GM12878 (cell line): ENCODE results near the gene FKRP. TPM values are rescaled to one million over a fixed set of nuclear protein-coding genes. Genes with fewer than 3 reads are reported as not detected.
"Not testable (repeated sequence)": the region's sequence is repeated elsewhere in the genome, so short reads cannot be mapped to it uniquely, and the experiment has no call there.

Source experiments
- ATAC-seq: fragments of 200-7000 bp; cut with Tn5 transposase; 3 replicates; pipeline ENCODE4 v1.9.1; 2020; ENCODE audit warnings: mild to moderate bottlenecking, moderate library complexity
- BruUV-seq: library from RNA; stranded (reverse); fragments of 400-500 nt; replicated peaks from 2 replicates; lab custom pipeline; 2021; lab: Mats Ljungman, UMichigan
- CTCF ChIA-PET: fragments of 300-600 bp; sonication (Branson Sonifier 250); formaldehyde crosslinking; extraction: SDS; loops from one replicate; lab custom pipeline; 2021; ENCODE audit warnings: inconsistent platforms; lab: Yijun Ruan, JAX
- POLR2A ChIA-PET: fragments of 350-600 bp; formaldehyde crosslinking; extraction: SDS; loops from one replicate; lab custom pipeline; 2021; ENCODE audit warnings: inconsistent platforms; lab: Charles Lee
- RAD21 ChIA-PET: fragments of 300-600 bp; sonication (Branson Sonifier 250); formaldehyde crosslinking; loops from one replicate; lab custom pipeline; 2023; ENCODE audit warnings: antibody characterized with exemption; ENCODE audit not compliant: unreplicated experiment; lab: Charles Lee
- SMC1A ChIA-PET: fragments of 300-600 bp; sonication (Branson Sonifier 250); formaldehyde crosslinking; loops from one replicate; lab custom pipeline; 2023; ENCODE audit not compliant: unreplicated experiment, uncharacterized antibody; lab: Charles Lee
- DNase-seq: peaks from one replicate; pipeline ENCODE4 v3.0.0-alpha.2; 2011; ENCODE audit warnings: low read depth, low spot score
- FAIRE-seq: peaks from 3 replicates; lab custom pipeline; 2011; peaks lifted over from hg19 to GRCh38; lab: Jason Lieb, UNC
- H2AFZ ChIP-seq: 2 replicates; pipeline ENCODE4 v1.6.0; 2011; ENCODE audit warnings: low read depth, low read length, control low read depth; ENCODE audit not compliant: control insufficient read depth
- H3K27ac ChIP-seq: 2 replicates; pipeline ENCODE4 v1.5.1; 2011; ENCODE audit warnings: control low read depth; ENCODE audit not compliant: control insufficient read depth, insufficient read depth
- H3K27me3 ChIP-seq, 2 experiments: replicated peaks in 1 of 2; 2 replicates each; pipeline versions ENCODE4 v1.6.0 to v1.6.1; 2011; ENCODE audit warnings: low read length in 1 of 2; ENCODE audit not compliant: control insufficient read depth in 2 of 2, insufficient read depth in 2 of 2
- H3K36me3 ChIP-seq, 2 experiments: 2 replicates each; pipeline ENCODE4 v1.5.1; 2011; ENCODE audit warnings: low read length in 1 of 2; ENCODE audit not compliant: control insufficient read depth in 2 of 2, insufficient read depth in 2 of 2
- H3K4me1 ChIP-seq: 2 replicates; pipeline ENCODE4 v1.6.1; 2011; ENCODE audit warnings: mild to moderate bottlenecking, low read length, moderate library complexity, mixed read lengths; ENCODE audit not compliant: control insufficient read depth, insufficient read depth
- H3K4me2 ChIP-seq: 2 replicates; pipeline ENCODE4 v1.6.0; 2011; ENCODE audit warnings: control low read depth; ENCODE audit not compliant: control insufficient read depth, insufficient read depth
- H3K4me3 ChIP-seq: fragments of 200-600 bp; sonication (generic); 2 replicates; pipeline ENCODE4 v1.5.1; 2016
- H3K79me2 ChIP-seq: 2 replicates; pipeline ENCODE4 v1.6.0; 2011; ENCODE audit warnings: low read length; ENCODE audit not compliant: control insufficient read depth, insufficient read depth
- H3K9ac ChIP-seq: 2 replicates; pipeline ENCODE4 v1.8.0; 2011; ENCODE audit warnings: low read length, control low read depth, mixed read lengths; ENCODE audit not compliant: control insufficient read depth, insufficient read depth
- H3K9me3 ChIP-seq: replicated peaks from 3 replicates; pipeline ENCODE4 v1.5.1; 2011; ENCODE audit warnings: mild to moderate bottlenecking, low read length; ENCODE audit not compliant: control insufficient read depth, insufficient read depth
- H4K20me1 ChIP-seq: 2 replicates; pipeline ENCODE4 v1.6.0; 2011; ENCODE audit not compliant: control insufficient read depth, insufficient read depth
- FOXK2 ChIP-seq: fragments of 450-650 bp; IDR thresholded peaks from 2 replicates; pipeline ENCODE4 v1.6.1; 2017; ENCODE audit warnings: mild to moderate bottlenecking, moderate library complexity
- NFXL1 ChIP-seq: fragments of 450-650 bp; IDR thresholded peaks from 2 replicates; pipeline ENCODE4 v1.6.1; 2017; ENCODE audit warnings: antibody characterized with exemption, mild to moderate bottlenecking, borderline replicate concordance
- RCOR1 ChIP-seq: conservative IDR thresholded peaks from 2 replicates; pipeline ENCODE4 v1.6.1; 2012; ENCODE audit warnings: low read depth, low read length, improper control_type of control experiment
- RUNX3 ChIP-seq: IDR thresholded peaks from 2 replicates; pipeline ENCODE4 v1.6.1; 2012; ENCODE audit warnings: low read length, inconsistent platforms
- ZNF217 ChIP-seq: fragments of 450-650 bp; IDR thresholded peaks from 2 replicates; pipeline ENCODE4 v1.6.1; 2017; ENCODE audit warnings: antibody characterized with exemption, mild to moderate bottlenecking
- WGBS: methylation state at CpG from one replicate; pipeline ENCODE4 v1.1.6; 2016; ENCODE audit warnings: low lambda C conversion rate; ENCODE audit not compliant: insufficient replicate concordance, insufficient coverage; ENCODE audit errors: missing lambda C conversion rate; 5-methylcytosine and 5-hydroxymethylcytosine counted together
- in situ Hi-C: fragments of 300-500 bp; cut with MboI; formaldehyde crosslinking; loops from 9 replicates; pipeline ENCODE4 v1.14.3; 2018; ENCODE audit warnings: mixed read lengths
- intact Hi-C: fragments of 100-400 bp; cut with micrococcal nuclease; formaldehyde crosslinking; loops from one replicate; pipeline ENCODE4 v1.14.2; 2022; ENCODE audit not compliant: unreplicated experiment
- polyA plus RNA-seq, 11 experiments: library from polyadenylated mRNA; depleted of rRNA in 4 of 11; unstranded in 6 of 11; stranded (reverse) in 5 of 11; fragments of >200 nt; fragmentation: Nextera tagmentation in 4 of 11; fragmentation: Illumina TruSeq in 1 of 11; extraction: Ambion mirVana in 4 of 11; extraction: Trizol in 1 of 11; gene quantifications; 1 replicate in 1 of 11; 2 replicates in 10 of 11; pipeline versions ENCODE4 v1.2.1 to v1.2.3, GENCODE V29; 2011 to 2016; ENCODE audit warnings: inconsistent platforms in 2 of 11, missing spikeins in 2 of 11, low read depth in 1 of 11
- total RNA-seq, 4 experiments: library from RNA; depleted of rRNA in 3 of 4; stranded (reverse); fragments of >200 nt in 3 of 4; fragmentation: Illumina TruSeq in 1 of 4; extraction: Trizol in 1 of 4; gene quantifications; 2 replicates each; pipeline versions ENCODE4 v1.2.1 to v1.2.3, GENCODE V29; 2013 to 2021

Gene FKRP
- total and polyA plus RNA-seq, 10 of the 15 experiments (the other 5 are each of a cell fraction or from before 2014, with no cell fraction given): 1.3 to 14.1 (median 7.8) TPM

- POLR2A ChIA-PET: no interaction called here
Measured at GRCh38 chr19:46760363-46760762, 14.5 kb downstream of the FKRP start.

GRCh38 chr19:46760897-46761296, 15.0 kb downstream of the FKRP start:
- H3K4me1 ChIP-seq, H3K79me2 ChIP-seq, H3K4me3 ChIP-seq, H4K20me1 ChIP-seq, in situ Hi-C loops, H3K9me3 ChIP-seq, intact Hi-C loops, H2AFZ ChIP-seq, DNase-seq, RAD21 ChIA-PET, FAIRE-seq, POLR2A ChIA-PET, BruUV-seq, H3K9ac ChIP-seq, H3K27ac ChIP-seq, H3K4me2 ChIP-seq, H3K27me3 ChIP-seq, ATAC-seq, H3K36me3 ChIP-seq: not testable (repeated sequence)
- ChIA-PET CTCF (interaction anchor here (6.5 kb wide), 1 partner anchor 81 kb away, joined by 133 read pairs; no protein-coding TSS in a partner anchor), SMC1A (interaction anchor here (0.6 to 1.5 kb wide), 2 partner anchors 45 to 79 kb away, joined by 3 to 4 read pairs; no protein-coding TSS in a partner anchor)
- 71% methylated on average over 4 of the region's 4 CpGs for WGBS

More at GRCh38 chr19:46760363-46760762, 14.5 kb downstream of the FKRP start:
- in situ Hi-C loops: no loop called here
- Histone ChIP-seq H3K9me3 (no peaks in the 10 kb centered on the region), H3K27me3 (no peaks in the 10 kb centered on the region), H3K36me3 (no peaks in the 10 kb centered on the region; a peak in 1 of 4 replicates), H3K4me3 (no peak overlapping the region), H4K20me1 (no peaks in the 10 kb centered on the region), H3K4me1 (no peaks in the 10 kb centered on the region), H3K9ac (no peak overlapping the region), H2AFZ (no peak overlapping the region), H3K27ac (no peak overlapping the region), H3K79me2 (no peaks in the 10 kb centered on the region), H3K4me2 (no peak overlapping the region)
- ChIA-PET SMC1A (interaction anchor here (0.6 kb wide), 1 partner anchor 44 kb away, joined by 3 read pairs; no protein-coding TSS in a partner anchor), RAD21 (no interaction called here), CTCF (interaction anchor here (6.5 kb wide), 1 partner anchor 82 kb away, joined by 133 read pairs; no protein-coding TSS in a partner anchor)
- ATAC-seq (no peak), FAIRE-seq (no peak)
- 23% methylated on average over 5 of the region's 5 CpGs for whole genome bisulfite sequencing
- intact Hi-C loops: no loop called here
- BruUV-seq: no TSS peak
- no peak for TF ChIP-seq NFXL1
- no peak for TF ChIP-seq FOXK2
- TF ChIP-seq RCOR1: no peak
- TF ChIP-seq ZNF217: no peak
- TF ChIP-seq RUNX3: no peak
- TF ChIP-seq, all 136 proteins: peak for 0
- no peak for DNase-seq
